Measurements from ENCODE around the gene TRPC4AP.

The TRPC4AP gene

DNA sequence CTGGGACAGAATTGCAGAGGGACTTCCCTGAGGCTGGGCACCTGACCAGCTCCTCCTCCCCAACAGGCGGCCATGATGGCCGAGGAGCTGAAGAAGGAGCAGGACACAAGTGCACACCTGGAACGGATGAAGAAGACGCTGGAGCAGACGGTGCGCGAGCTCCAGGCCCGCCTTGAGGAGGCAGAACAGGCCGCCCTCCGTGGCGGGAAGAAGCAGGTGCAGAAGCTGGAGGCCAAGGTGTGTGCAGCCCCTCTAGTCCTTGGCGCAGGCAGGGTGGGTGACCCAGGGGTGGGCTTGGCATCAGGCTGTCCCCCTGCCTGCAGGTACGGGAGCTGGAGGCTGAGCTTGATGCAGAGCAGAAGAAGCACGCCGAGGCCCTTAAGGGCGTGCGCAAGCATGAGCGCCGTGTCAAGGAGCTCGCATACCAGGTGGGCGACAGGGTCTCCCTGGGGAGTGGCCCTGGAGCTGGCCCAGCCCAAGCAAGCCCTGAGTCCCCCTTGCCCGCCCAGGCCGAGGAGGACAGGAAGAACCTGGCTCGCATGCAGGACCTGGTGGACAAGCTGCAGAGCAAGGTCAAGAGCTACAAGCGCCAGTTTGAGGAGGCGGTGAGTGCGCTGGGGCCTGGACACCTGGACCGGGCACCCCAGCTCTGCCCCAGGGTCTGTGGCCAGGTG, 91.5 kb downstream of the TRPC4AP start:
- TF ChIP-seq, protein P1, sequence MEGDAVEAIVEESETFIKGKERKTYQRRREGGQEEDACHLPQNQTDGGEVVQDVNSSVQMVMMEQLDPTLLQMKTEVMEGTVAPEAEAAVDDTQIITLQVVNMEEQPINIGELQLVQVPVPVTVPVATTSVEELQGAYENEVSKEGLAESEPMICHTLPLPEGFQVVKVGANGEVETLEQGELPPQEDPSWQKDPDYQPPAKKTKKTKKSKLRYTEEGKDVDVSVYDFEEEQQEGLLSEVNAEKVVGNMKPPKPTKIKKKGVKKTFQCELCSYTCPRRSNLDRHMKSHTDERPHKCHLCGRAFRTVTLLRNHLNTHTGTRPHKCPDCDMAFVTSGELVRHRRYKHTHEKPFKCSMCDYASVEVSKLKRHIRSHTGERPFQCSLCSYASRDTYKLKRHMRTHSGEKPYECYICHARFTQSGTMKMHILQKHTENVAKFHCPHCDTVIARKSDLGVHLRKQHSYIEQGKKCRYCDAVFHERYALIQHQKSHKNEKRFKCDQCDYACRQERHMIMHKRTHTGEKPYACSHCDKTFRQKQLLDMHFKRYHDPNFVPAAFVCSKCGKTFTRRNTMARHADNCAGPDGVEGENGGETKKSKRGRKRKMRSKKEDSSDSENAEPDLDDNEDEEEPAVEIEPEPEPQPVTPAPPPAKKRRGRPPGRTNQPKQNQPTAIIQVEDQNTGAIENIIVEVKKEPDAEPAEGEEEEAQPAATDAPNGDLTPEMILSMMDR (IDR thresholded peaks at IDR 0.05; ENCODE audit: low read depth, low read length), result no peak
- H3K4me1 ChIP-seq, result peaks cover 4% of the 10 kb centered on the region; the same call in 1 of the 2 replicates
- H3K4me3 ChIP-seq (ENCODE audit: low read depth, low read length), result no peak overlapping the region
- peaks cover 54% of the 10 kb centered on the region for H3K36me3 ChIP-seq
- H3K9me3 ChIP-seq, result no peaks in the 10 kb centered on the region
- no peaks in the 10 kb centered on the region for H3K27me3 ChIP-seq
- no peak for DNase-seq

GRCh38 chr20:35000311-35000921, 92.2 kb downstream of the TRPC4AP start:
- TF ChIP-seq, protein P1 (IDR thresholded peaks at IDR 0.05; ENCODE audit: low read depth, low read length), result no peak
- no peak overlapping the region for H3K4me3 ChIP-seq (ENCODE audit: low read depth, low read length)
- no peaks in the 10 kb centered on the region for H3K9me3 ChIP-seq
- no peak for DNase-seq
- peaks cover 50% of the 10 kb centered on the region for H3K36me3 ChIP-seq
- H3K27me3 ChIP-seq, result no peaks in the 10 kb centered on the region
- peaks cover 4% of the 10 kb centered on the region; the same call in 1 of the 2 replicates for H3K4me1 ChIP-seq

DNA sequence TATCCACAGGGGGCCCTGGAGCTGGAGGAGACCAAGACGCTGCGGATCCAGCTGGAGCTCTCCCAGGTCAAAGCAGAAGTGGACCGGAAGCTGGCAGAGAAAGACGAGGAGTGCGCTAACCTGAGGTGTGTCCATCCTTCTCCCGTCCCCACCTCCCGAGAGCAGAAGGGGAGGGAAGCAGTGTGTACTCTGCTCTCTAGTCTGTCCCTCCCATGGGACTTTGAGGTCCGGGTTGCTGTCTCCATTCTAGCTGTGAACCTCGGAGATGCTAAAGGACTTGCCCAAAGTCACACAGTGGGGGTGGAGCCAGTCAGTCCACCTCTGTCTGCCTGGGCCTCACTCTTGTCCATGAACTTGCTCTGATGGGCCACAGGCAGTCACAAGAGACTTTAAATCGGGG, 92.8 kb downstream of the TRPC4AP start:
- TF ChIP-seq, protein P1 (IDR thresholded peaks at IDR 0.05; ENCODE audit: low read depth, low read length), result no peak
- H3K27me3 ChIP-seq, result no peaks in the 10 kb centered on the region
- H3K9me3 ChIP-seq, result no peaks in the 10 kb centered on the region
- no peak for DNase-seq
- no peak overlapping the region for H3K4me3 ChIP-seq (ENCODE audit: low read depth, low read length)
- peaks cover 45% of the 10 kb centered on the region for H3K36me3 ChIP-seq
- peaks cover 4% of the 10 kb centered on the region; the same call in 1 of the 2 replicates for H3K4me1 ChIP-seq

- TF ChIP-seq, protein P1 (IDR thresholded peaks at IDR 0.05; ENCODE audit: low read depth, low read length), result no peak
- H3K4me3 ChIP-seq (ENCODE audit: low read depth, low read length), result no peak overlapping the region
- no peaks in the 10 kb centered on the region for H3K27me3 ChIP-seq
- no peaks in the 10 kb centered on the region for H3K9me3 ChIP-seq
- H3K36me3 ChIP-seq, result peaks cover 38% of the 10 kb centered on the region
- peaks cover 4% of the 10 kb centered on the region; the same call in 1 of the 2 replicates for H3K4me1 ChIP-seq
- no peak for DNase-seq
These were observed 93.6 kb downstream of the TRPC4AP start for GRCh38 chr20:34999021-34999451.

- no peak overlapping the region for H3K4me3 ChIP-seq (ENCODE audit: low read depth, low read length)
- H3K36me3 ChIP-seq, result peaks cover 34% of the 10 kb centered on the region
- no peaks in the 10 kb centered on the region for H3K27me3 ChIP-seq
- H3K4me1 ChIP-seq, result peaks cover 4% of the 10 kb centered on the region; the same call in 1 of the 2 replicates
- H3K9me3 ChIP-seq, result no peaks in the 10 kb centered on the region
- no peak for DNase-seq
- TF ChIP-seq, protein P1 (IDR thresholded peaks at IDR 0.05; ENCODE audit: low read depth, low read length), result peak; percentile 17; the same call in 1 of the 2 replicates
These were observed 94.2 kb downstream of the TRPC4AP start for GRCh38 chr20:34998331-34998950.

Measured in BE2C (cell line).